ENCODE results near the gene ARHGEF1. TPM values are rescaled to one million over a fixed set of nuclear protein-coding genes. Genes with fewer than 3 reads are reported as not detected.

The ARHGEF1 gene
- polyA plus RNA-seq, 1 donor (not counting 4 experiments of a cell fraction or from before 2014, with no cell fraction given), result 30.5 TPM

DNA sequence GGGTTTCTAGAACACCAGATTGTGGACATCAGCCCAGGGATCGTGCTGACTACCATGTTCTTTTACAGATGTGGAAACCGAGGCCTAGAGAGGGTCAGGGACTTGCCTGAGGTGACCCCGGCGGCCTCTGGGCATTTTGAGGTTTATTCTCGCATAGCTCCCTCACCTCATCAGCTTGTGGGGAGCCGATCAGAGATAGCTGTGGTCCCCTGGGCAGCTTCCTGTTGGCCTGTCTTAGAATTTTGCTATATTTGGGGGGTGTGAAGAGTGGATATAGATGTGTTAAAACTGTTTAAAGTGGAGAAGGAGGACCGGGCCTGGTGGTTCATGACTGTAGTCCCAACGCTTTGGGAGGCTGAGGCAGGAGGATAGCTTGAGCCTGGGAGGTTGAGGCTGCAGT is 6.9 kb downstream of the ARHGEF1 start:
- no peaks in the 10 kb centered on the region for H3K9me3 ChIP-seq (ENCODE audit: control insufficient read depth, low read depth, low read length)

DNA sequence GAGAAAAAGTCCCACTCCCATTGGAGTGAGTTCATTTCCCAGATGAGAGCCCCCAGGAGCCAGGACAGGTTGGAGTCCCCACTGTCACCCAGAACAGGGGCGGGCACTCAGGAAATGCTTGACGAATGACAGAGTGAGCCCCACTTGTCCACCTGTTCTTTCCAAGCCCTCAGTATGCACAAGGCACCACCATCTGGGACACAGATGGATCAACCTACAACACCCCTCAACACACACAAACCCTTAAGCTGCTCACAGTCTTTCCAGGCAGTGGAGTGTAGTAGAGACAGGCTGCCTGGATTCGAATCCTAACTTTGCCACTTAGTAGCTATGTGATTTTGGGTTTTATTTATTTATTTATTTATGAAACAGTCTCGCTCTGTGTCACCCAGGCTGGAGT is 8.0 kb downstream of the ARHGEF1 start:
- no peak for FAIRE-seq
- H2AFZ ChIP-seq (ENCODE audit: control insufficient read depth, low read length), result no peak overlapping the region
- DNase-seq (ENCODE audit: low read depth, low spot score), result no peak
- no peak overlapping the region for H3K9ac ChIP-seq (ENCODE audit: control insufficient read depth, extremely low read depth, insufficient read depth, low read length)
- dilution Hi-C loops (cut with MboI; ENCODE audit: extremely low pct_ligation_motif_present, low sequenced_read_pairs), result no loop called here
- TF ChIP-seq, protein P1, sequence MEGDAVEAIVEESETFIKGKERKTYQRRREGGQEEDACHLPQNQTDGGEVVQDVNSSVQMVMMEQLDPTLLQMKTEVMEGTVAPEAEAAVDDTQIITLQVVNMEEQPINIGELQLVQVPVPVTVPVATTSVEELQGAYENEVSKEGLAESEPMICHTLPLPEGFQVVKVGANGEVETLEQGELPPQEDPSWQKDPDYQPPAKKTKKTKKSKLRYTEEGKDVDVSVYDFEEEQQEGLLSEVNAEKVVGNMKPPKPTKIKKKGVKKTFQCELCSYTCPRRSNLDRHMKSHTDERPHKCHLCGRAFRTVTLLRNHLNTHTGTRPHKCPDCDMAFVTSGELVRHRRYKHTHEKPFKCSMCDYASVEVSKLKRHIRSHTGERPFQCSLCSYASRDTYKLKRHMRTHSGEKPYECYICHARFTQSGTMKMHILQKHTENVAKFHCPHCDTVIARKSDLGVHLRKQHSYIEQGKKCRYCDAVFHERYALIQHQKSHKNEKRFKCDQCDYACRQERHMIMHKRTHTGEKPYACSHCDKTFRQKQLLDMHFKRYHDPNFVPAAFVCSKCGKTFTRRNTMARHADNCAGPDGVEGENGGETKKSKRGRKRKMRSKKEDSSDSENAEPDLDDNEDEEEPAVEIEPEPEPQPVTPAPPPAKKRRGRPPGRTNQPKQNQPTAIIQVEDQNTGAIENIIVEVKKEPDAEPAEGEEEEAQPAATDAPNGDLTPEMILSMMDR (optimal IDR thresholded peaks at IDR 0.05 in 1 of 3, IDR thresholded peaks at IDR 0.05 in 1 of 3, conservative IDR thresholded peaks at IDR 0.05 in 1 of 3; ENCODE audit: extremely low read depth in 1 of 3, insufficient read depth in 2 of 3, low read length in 3 of 3), result no peak
- no peak for TF ChIP-seq EZH2 (IDR thresholded peaks at IDR 0.05; ENCODE audit: low read length)
- H3K27ac ChIP-seq (ENCODE audit: control insufficient read depth, insufficient read depth, low read length), result no peak overlapping the region
- peaks cover 37% of the 10 kb centered on the region for H3K79me2 ChIP-seq (ENCODE audit: control insufficient read depth, insufficient read depth, low read length)
- H4K20me1 ChIP-seq (ENCODE audit: control insufficient read depth, extremely low read depth, insufficient read depth, low read length), result no peaks in the 10 kb centered on the region
- no peaks in the 10 kb centered on the region for H3K9me3 ChIP-seq (ENCODE audit: control insufficient read depth, low read depth, low read length)
- peaks cover 40 to 43% of the 10 kb centered on the region in 2 experiments for H3K36me3 ChIP-seq (ENCODE audit: control insufficient read depth in 2 of 2, extremely low read depth in 1 of 2, insufficient read depth in 2 of 2, low read length in 2 of 2)
- no peaks in the 10 kb centered on the region for H3K27me3 ChIP-seq (ENCODE audit: control insufficient read depth, extremely low read depth, insufficient read depth, low read length)
- H3K4me3 ChIP-seq (ENCODE audit: control insufficient read depth in 2 of 3, extremely low read depth in 1 of 3, insufficient read depth in 2 of 3, low read depth in 1 of 3, low read length in 3 of 3), result no peak overlapping the region
- H3K4me1 ChIP-seq (ENCODE audit: control insufficient read depth, extremely low read depth, insufficient read depth, low read length), result peaks cover 27% of the 10 kb centered on the region
- no peak overlapping the region for H3K4me2 ChIP-seq (ENCODE audit: control insufficient read depth, extremely low read depth, insufficient read depth, low read depth, low read length)
- H3K9me1 ChIP-seq (ENCODE audit: control insufficient read depth, extremely low read depth, insufficient read depth, low read length), result peaks cover 6% of the 10 kb centered on the region

More for the DNA sequence above, 6.9 kb downstream of the ARHGEF1 start:
- dilution Hi-C loops (cut with MboI; ENCODE audit: extremely low pct_ligation_motif_present, low sequenced_read_pairs), result no loop called here
- H2AFZ ChIP-seq (ENCODE audit: control insufficient read depth, low read length), result no peak overlapping the region
- peaks cover 6% of the 10 kb centered on the region for H3K9me1 ChIP-seq (ENCODE audit: control insufficient read depth, extremely low read depth, insufficient read depth, low read length)
- H3K27ac ChIP-seq (ENCODE audit: control insufficient read depth, insufficient read depth, low read length), result no peak overlapping the region
- no peaks in the 10 kb centered on the region for H3K27me3 ChIP-seq (ENCODE audit: control insufficient read depth, extremely low read depth, insufficient read depth, low read length)
- peaks cover 31 to 35% of the 10 kb centered on the region in 2 experiments for H3K36me3 ChIP-seq (ENCODE audit: control insufficient read depth in 2 of 2, extremely low read depth in 1 of 2, insufficient read depth in 2 of 2, low read length in 2 of 2)
- no peaks in the 10 kb centered on the region for H4K20me1 ChIP-seq (ENCODE audit: control insufficient read depth, extremely low read depth, insufficient read depth, low read length)
- H3K4me1 ChIP-seq (ENCODE audit: control insufficient read depth, extremely low read depth, insufficient read depth, low read length), result peaks cover 33% of the 10 kb centered on the region
- no peak overlapping the region for H3K9ac ChIP-seq (ENCODE audit: control insufficient read depth, extremely low read depth, insufficient read depth, low read length)
- no peak for TF ChIP-seq EZH2 (IDR thresholded peaks at IDR 0.05; ENCODE audit: low read length)
- TF ChIP-seq, protein P1 (optimal IDR thresholded peaks at IDR 0.05 in 1 of 3, IDR thresholded peaks at IDR 0.05 in 1 of 3, conservative IDR thresholded peaks at IDR 0.05 in 1 of 3; ENCODE audit: extremely low read depth in 1 of 3, insufficient read depth in 2 of 3, low read length in 3 of 3), result no peak
- peaks cover 46% of the 10 kb centered on the region for H3K79me2 ChIP-seq (ENCODE audit: control insufficient read depth, insufficient read depth, low read length)
- H3K4me2 ChIP-seq (ENCODE audit: control insufficient read depth, extremely low read depth, insufficient read depth, low read depth, low read length), result no peak overlapping the region
- DNase-seq (ENCODE audit: low read depth, low spot score), result no peak
- H3K4me3 ChIP-seq (ENCODE audit: control insufficient read depth in 2 of 3, extremely low read depth in 1 of 3, insufficient read depth in 2 of 3, low read depth in 1 of 3, low read length in 3 of 3), result no peak overlapping the region
- no peak for FAIRE-seq
